ENCODE results near the gene NCAPG2.
A peak's percentile ranks its signal among the peaks of the same experiment; 100 is the strongest.

NCAPG2 gene

GRCh38 chr7:158733775-158734494, 29.3 kb upstream of the NCAPG2 start:
- DNase-seq (ENCODE audit: insufficient read length, low spot score): no peak
- no peak for FAIRE-seq

GRCh38 chr7:158733220-158733519, 28.6 kb upstream of the NCAPG2 start:
- FAIRE-seq (no peak), DNase-seq (ENCODE audit: insufficient read length, low spot score) (no peak)

GRCh38 chr7:158732494-158733219, 28.1 kb upstream of the NCAPG2 start:
- FAIRE-seq: no peak
- DNase-seq (ENCODE audit: insufficient read length, low spot score): no peak

GRCh38 chr7:158731761-158732160, 27.2 kb upstream of the NCAPG2 start:
- FAIRE-seq (no peak), DNase-seq (ENCODE audit: insufficient read length, low spot score) (no peak)

GRCh38 chr7:158730383-158731346, 26.1 kb upstream of the NCAPG2 start:
- DNase-seq (ENCODE audit: insufficient read length, low spot score) (no peak), FAIRE-seq (no peak)

- FAIRE-seq: no peak
- no peak for DNase-seq (ENCODE audit: insufficient read length, low spot score)
These were observed 25.2 kb upstream of the NCAPG2 start for GRCh38 chr7:158729646-158730382.

GRCh38 chr7:158728911-158729645, 24.5 kb upstream of the NCAPG2 start:
- DNase-seq (ENCODE audit: insufficient read length, low spot score) (no peak), FAIRE-seq (peak; percentile 40)

GRCh38 chr7:158727690-158728089, 23.1 kb upstream of the NCAPG2 start:
- FAIRE-seq (no peak), DNase-seq (ENCODE audit: insufficient read length, low spot score) (no peak)

GRCh38 chr7:158726277-158726807, 21.7 kb upstream of the NCAPG2 start:
- FAIRE-seq (no peak), DNase-seq (ENCODE audit: insufficient read length, low spot score) (no peak)

- FAIRE-seq (no peak), DNase-seq (ENCODE audit: insufficient read length, low spot score) (no peak)
These were observed 20.8 kb upstream of the NCAPG2 start for GRCh38 chr7:158725506-158725800.

- FAIRE-seq: no peak
- DNase-seq (ENCODE audit: insufficient read length, low spot score): no peak
These were observed 20.3 kb upstream of the NCAPG2 start for GRCh38 chr7:158724658-158725505.

- DNase-seq (ENCODE audit: insufficient read length, low spot score) (no peak), FAIRE-seq (no peak)
These were observed 19.2 kb upstream of the NCAPG2 start for GRCh38 chr7:158723714-158724385.

GRCh38 chr7:158723266-158723665, 18.7 kb upstream of the NCAPG2 start:
- DNase-seq (ENCODE audit: insufficient read length, low spot score) (no peak), FAIRE-seq (no peak)

GRCh38 chr7:158722574-158723237, 18.1 kb upstream of the NCAPG2 start:
- DNase-seq (ENCODE audit: insufficient read length, low spot score): no peak
- peak; percentile 67 for FAIRE-seq

GRCh38 chr7:158720112-158720511, 15.5 kb upstream of the NCAPG2 start:
- no peak for FAIRE-seq
- DNase-seq (ENCODE audit: insufficient read length, low spot score): no peak

- FAIRE-seq (no peak), DNase-seq (ENCODE audit: insufficient read length, low spot score) (no peak)
These were observed 12.2 kb upstream of the NCAPG2 start for GRCh38 chr7:158716802-158717201.

GRCh38 chr7:158710651-158711102, 6.1 kb upstream of the NCAPG2 start:
- DNase-seq (ENCODE audit: insufficient read length, low spot score): no peak

GRCh38 chr7:158707610-158708009, 3.0 kb upstream of the NCAPG2 start:
- FAIRE-seq (no peak), DNase-seq (ENCODE audit: insufficient read length, low spot score) (no peak)

More at GRCh38 chr7:158710651-158711102, 6.1 kb upstream of the NCAPG2 start:
- FAIRE-seq: no peak

All from HTR-8/SVneo (cell line).